Transverse colon (tissue), 4 donors: ENCODE results near the gene ACTN1. TPM values are rescaled to one million over a fixed set of nuclear protein-coding genes. Genes with fewer than 3 reads are reported as not detected.
A peak's percentile ranks its signal among the peaks of the same experiment; 100 is the strongest.

Experiments
- DNase-seq: peaks from one replicate; pipeline ENCODE4 v3.0.0-alpha.2; 2019
- H3K27ac ChIP-seq, 4 donors: fragments of 200-600 bp; sonication (generic); 2 replicates each; pipeline ENCODE4 v1.5.1; 2016 to 2018; ENCODE audit warnings: inconsistent platforms in 4 of 4
- H3K27me3 ChIP-seq: fragments of 200-600 bp; sonication (generic); 2 replicates; pipeline ENCODE4 v1.5.1; 2017; ENCODE audit warnings: inconsistent platforms
- H3K36me3 ChIP-seq, 4 donors: fragments of 200-600 bp; sonication (generic); 2 replicates each; pipeline ENCODE4 v1.5.1; 2017 to 2019; ENCODE audit warnings: inconsistent platforms in 4 of 4
- H3K4me1 ChIP-seq, 4 donors: fragments of 200-600 bp; sonication (generic); 2 replicates each; pipeline ENCODE4 v1.5.1; 2017 to 2020; ENCODE audit warnings: inconsistent platforms in 4 of 4
- H3K4me3 ChIP-seq, 4 donors: fragments of 200-600 bp; sonication (generic); 1 replicate in 1 of 4; 2 replicates in 3 of 4; pipeline versions ENCODE4 v1.5.1 to v1.6.1; 2017 to 2019; ENCODE audit warnings: inconsistent platforms in 4 of 4
- H3K9me3 ChIP-seq, 2 donors: fragments of 200-600 bp; sonication (generic); 2 replicates each; pipeline ENCODE4 v1.5.1; 2017 to 2019; ENCODE audit warnings: inconsistent platforms in 2 of 2
- EP300 ChIP-seq: sonication (generic); formaldehyde crosslinking; IDR thresholded peaks from one replicate; pipeline ENCODE4 v1.6.1; 2017; ENCODE audit warnings: antibody characterized with exemption, low read depth
- POLR2A ChIP-seq: fragments of 450-650 bp; IDR thresholded peaks from one replicate; pipeline ENCODE4 v1.6.1; 2016; ENCODE audit warnings: antibody characterized with exemption, mild to moderate bottlenecking, moderate library complexity
- POLR2AphosphoS5 ChIP-seq, 3 donors: sonication (generic); formaldehyde crosslinking; IDR thresholded peaks; one replicate each; pipeline ENCODE4 v1.6.1; 2016; ENCODE audit warnings: antibody characterized with exemption in 3 of 3
- WGBS, 2 donors: methylation state at CpG; one replicate each; pipeline ENCODE4 v1.1.5; 2018; ENCODE audit warnings: low coverage in 1 of 2; 5-methylcytosine and 5-hydroxymethylcytosine counted together
- in situ Hi-C, 4 donors: fragments of 200-750 bp; cut with MboI; loops; one replicate each; pipeline versions ENCODE4 v1.15.0 to v1.15.1; 2017; ENCODE audit warnings: low sequenced_read_pairs in 3 of 4, low pct_ligation_motif_present in 1 of 4, low pct_unique_long_range_greater_than_20kb in 1 of 4
- intact Hi-C: fragments of 100-400 bp; cut with DNase I; formaldehyde crosslinking; loops from one replicate; pipeline ENCODE4 v1.15.1; 2023; ENCODE audit warnings: low total_unique reads
- total RNA-seq, 4 donors: library from RNA; depleted of rRNA; stranded (reverse); fragments of >200 nt; gene quantifications; one replicate each; pipeline ENCODE4 v1.1.0, GENCODE V29; 2016
- TF ChIP-seq, protein P1 (sequence below), 5 experiments: fragments of 200-600 bp in 3 of 5; fragments of 450-650 bp in 2 of 5; sonication (generic) in 3 of 5; IDR thresholded peaks; 1 replicate in 2 of 5; 2 replicates in 3 of 5; pipeline ENCODE4 v1.5.1; 2016 to 2017; ENCODE audit warnings: antibody characterized with exemption in 5 of 5, inconsistent platforms in 3 of 5, mild to moderate bottlenecking in 2 of 5, moderate library complexity in 1 of 5

ACTN1 gene
- total RNA-seq, 4 donors from 2014 or later = 127 to 403 (median 197) TPM

DNA sequence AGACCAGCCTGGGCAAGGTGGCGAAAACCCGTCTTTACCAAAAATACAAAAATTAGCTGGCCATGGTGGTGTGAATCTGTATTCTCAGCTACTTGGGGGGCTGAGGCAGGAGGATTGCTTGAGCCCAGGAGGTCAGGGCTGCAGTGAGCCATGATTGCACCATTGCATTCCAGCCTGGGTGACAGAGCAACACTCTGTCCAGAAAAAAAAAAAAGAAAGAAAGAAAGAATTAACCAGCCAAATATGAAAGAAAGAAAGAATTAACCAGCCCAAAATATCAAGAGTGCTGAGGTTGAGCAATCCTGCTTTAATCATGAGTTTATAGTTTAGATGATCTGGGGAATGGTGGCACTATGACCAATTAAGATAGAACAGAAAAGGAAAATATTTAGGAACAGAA, 3.5 kb upstream of the ACTN1 start:
- in situ Hi-C loops = no loop called here
- intact Hi-C loops = loop anchor here (10.0 kb wide), 2 partner anchors 62 to 1828 kb away; no protein-coding TSS in a partner anchor
- no peaks in the 10 kb centered on the region for H3K9me3 ChIP-seq
- H3K4me3 ChIP-seq = no peak overlapping the region
- H3K27ac ChIP-seq = peak overlapping the region in 3 of 4 donors; percentile 41 to 96 (median 51)
- peaks cover 0 to 17% (median 13%) of the 10 kb centered on the region in 4 donors for H3K4me1 ChIP-seq
- DNase-seq = no peak
- H3K36me3 ChIP-seq = no peaks in the 10 kb centered on the region
- WGBS, 2 donors = 94% methylated on average over 2 of the region's 2 CpGs; no CpG with 5 or more reads in 1 of the 2 donors
- H3K27me3 ChIP-seq = no peaks in the 10 kb centered on the region
- TF ChIP-seq, protein P1, sequence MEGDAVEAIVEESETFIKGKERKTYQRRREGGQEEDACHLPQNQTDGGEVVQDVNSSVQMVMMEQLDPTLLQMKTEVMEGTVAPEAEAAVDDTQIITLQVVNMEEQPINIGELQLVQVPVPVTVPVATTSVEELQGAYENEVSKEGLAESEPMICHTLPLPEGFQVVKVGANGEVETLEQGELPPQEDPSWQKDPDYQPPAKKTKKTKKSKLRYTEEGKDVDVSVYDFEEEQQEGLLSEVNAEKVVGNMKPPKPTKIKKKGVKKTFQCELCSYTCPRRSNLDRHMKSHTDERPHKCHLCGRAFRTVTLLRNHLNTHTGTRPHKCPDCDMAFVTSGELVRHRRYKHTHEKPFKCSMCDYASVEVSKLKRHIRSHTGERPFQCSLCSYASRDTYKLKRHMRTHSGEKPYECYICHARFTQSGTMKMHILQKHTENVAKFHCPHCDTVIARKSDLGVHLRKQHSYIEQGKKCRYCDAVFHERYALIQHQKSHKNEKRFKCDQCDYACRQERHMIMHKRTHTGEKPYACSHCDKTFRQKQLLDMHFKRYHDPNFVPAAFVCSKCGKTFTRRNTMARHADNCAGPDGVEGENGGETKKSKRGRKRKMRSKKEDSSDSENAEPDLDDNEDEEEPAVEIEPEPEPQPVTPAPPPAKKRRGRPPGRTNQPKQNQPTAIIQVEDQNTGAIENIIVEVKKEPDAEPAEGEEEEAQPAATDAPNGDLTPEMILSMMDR (IDR thresholded peaks at IDR 0.05) = no peak
- TF ChIP-seq POLR2AphosphoS5 (IDR thresholded peaks at IDR 0.05) = no peak
- no peak for TF ChIP-seq POLR2A
- no peak for TF ChIP-seq EP300

DNA sequence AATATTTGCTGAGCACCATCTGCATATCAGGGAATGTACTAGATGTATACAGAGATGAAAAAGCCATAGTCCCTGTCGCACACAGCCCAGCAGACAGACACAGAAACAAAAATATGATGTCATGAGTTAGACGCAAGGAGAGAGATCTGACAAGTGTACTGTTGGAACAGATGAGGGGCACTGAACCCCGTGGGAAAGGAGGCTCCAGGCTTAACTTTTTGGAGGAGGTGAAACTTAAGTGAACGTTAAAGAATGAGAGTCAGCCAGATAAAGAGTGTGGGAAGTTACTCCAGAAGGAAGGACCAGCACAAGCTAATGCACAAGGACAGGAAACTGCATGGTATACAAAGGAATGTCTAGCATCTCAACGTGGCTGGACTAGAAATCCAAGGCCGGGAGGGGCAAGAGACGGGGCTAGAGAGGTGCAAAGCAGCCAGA, 2.5 kb upstream of the ACTN1 start:
- Histone ChIP-seq H3K36me3 (no peaks in the 10 kb centered on the region), H3K4me1 (peaks cover 0 to 27% (median 22%) of the 10 kb centered on the region in 4 donors), H3K9me3 (no peaks in the 10 kb centered on the region), H3K4me3 (no peak overlapping the region), H3K27ac (peak overlapping the region in 3 of 4 donors; percentile 41 to 99 (median 96)), H3K27me3 (no peaks in the 10 kb centered on the region)
- TF ChIP-seq POLR2AphosphoS5 (IDR thresholded peaks at IDR 0.05) (no peak), POLR2A (no peak), EP300 (no peak)
- TF ChIP-seq, protein P1 (IDR thresholded peaks at IDR 0.05) = no peak
- in situ Hi-C loops = no loop called here
- 62 to 78% methylated on average over 4 to 7 of the region's 7 CpGs for WGBS, 2 donors
- DNase-seq = no peak
- intact Hi-C loops = loop anchor here (10.0 kb wide), 2 partner anchors 63 to 1827 kb away; no protein-coding TSS in a partner anchor

DNA sequence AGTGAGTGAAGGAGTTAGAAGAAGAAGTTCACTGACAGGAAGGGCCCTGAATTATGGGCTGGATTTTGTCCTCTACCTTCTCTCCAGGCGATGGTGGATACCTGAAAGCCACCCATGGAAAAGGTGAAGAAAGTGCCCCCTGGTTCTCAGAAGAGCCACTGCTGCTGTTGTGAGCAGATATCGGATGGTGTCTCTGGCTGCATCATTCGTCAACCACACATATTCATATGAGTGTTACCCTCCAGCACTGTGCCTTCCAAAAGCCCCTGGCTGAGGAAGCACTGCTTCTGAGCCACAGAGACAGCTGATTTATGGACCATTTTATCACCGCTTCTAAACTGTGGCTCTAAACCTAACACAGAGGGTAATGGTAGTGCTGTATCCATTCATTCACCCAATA, 2.0 kb upstream of the ACTN1 start:
- in situ Hi-C loops = no loop called here
- no peak overlapping the region for H3K4me3 ChIP-seq
- H3K27me3 ChIP-seq = no peaks in the 10 kb centered on the region
- peaks cover 0 to 31% (median 26%) of the 10 kb centered on the region in 4 donors for H3K4me1 ChIP-seq
- DNase-seq = no peak
- peak overlapping the region in 3 of 4 donors; percentile 41 to 99 (median 96) for H3K27ac ChIP-seq
- no peaks in the 10 kb centered on the region for H3K9me3 ChIP-seq
- intact Hi-C loops = loop anchor here (10.0 kb wide), 2 partner anchors 64 to 1826 kb away; no protein-coding TSS in a partner anchor
- H3K36me3 ChIP-seq = no peaks in the 10 kb centered on the region
- WGBS, 2 donors = 79 to 86% methylated on average over 1 to 4 of the region's 4 CpGs
- TF ChIP-seq, protein P1 (IDR thresholded peaks at IDR 0.05) = no peak
- TF ChIP-seq EP300 = no peak
- TF ChIP-seq POLR2AphosphoS5 (IDR thresholded peaks at IDR 0.05) = no peak
- no peak for TF ChIP-seq POLR2A

DNA sequence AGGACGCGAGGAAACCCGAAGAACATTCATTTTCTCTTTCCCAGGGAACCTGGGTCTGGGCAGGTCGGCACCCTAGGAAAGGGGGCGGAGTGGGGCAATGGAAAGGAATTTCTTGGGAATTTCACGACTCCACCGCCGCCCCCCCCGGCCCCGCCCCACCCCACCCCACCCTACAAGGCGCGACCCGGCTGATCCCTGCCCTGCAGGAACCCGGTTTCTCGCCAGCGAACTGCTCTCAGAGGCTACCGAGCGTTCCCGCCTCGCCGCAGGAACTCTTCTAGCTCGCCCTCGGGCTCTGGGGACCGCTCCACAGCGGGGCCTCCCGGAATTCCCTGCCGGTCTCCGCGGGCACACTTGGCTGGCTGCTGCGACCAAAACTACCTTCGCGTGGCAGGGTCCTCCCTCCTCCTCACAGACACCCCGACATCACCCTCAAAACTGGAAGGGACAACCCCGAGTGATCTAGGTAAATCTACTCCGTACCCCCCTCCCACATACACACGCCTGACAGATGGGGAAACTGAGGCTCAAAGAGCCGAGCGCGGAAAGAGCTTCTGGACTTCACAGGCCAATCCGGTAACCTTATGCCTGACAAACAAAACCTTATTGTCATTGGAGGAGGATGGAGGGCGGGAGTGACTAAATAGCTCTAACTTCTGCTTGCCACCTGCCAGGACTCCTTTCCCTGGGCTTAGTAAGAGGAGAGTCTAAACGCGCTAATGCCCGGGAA, 785 bp upstream of the ACTN1 start:
- Histone ChIP-seq H3K27me3 (no peaks in the 10 kb centered on the region), H3K9me3 (no peaks in the 10 kb centered on the region), H3K36me3 (no peaks in the 10 kb centered on the region), H3K27ac (peak overlapping the region; percentile 93 to 99 (median 96)), H3K4me1 (peaks cover 0 to 44% (median 34%) of the 10 kb centered on the region in 4 donors), H3K4me3 (peak overlapping the region; percentile 58 to 81 (median 73))
- peak; percentile 61 for DNase-seq
- in situ Hi-C loops = no loop called here
- peak in 1 of 3 donors; percentile 1 for TF ChIP-seq POLR2AphosphoS5 (IDR thresholded peaks at IDR 0.05)
- TF ChIP-seq, protein P1 (IDR thresholded peaks at IDR 0.05) = no peak
- intact Hi-C loops = loop anchor here (5.0 to 10.0 kb wide), 5 partner anchors 43 to 1825 kb away; no protein-coding TSS in a partner anchor
- WGBS, 2 donors = 13 to 26% methylated on average over 5 to 28 of the region's 44 CpGs
